Prostate gland (tissue), 2 donors: ENCODE data around the gene ARL4C. TPM values are rescaled to one million over a fixed set of nuclear protein-coding genes. Genes with fewer than 3 reads are reported as not detected.

ENCODE experiments used
- DNase-seq: peaks from one replicate; pipeline ENCODE4 v3.0.0-alpha.2; 2019; ENCODE audit warnings: low spot score
- H3K27ac ChIP-seq, 2 donors: fragments of 200-600 bp; sonication (generic); 2 replicates each; pipeline ENCODE4 v1.5.1; 2017 to 2019
- H3K27me3 ChIP-seq: fragments of 200-600 bp; sonication (generic); replicated peaks from 2 replicates; pipeline ENCODE4 v1.5.1; 2019; ENCODE audit not compliant: insufficient read depth
- H3K36me3 ChIP-seq, 2 donors: fragments of 200-600 bp; sonication (generic); 1 replicate in 1 of 2; 2 replicates in 1 of 2; pipeline versions ENCODE4 v1.5.1 to v1.8.1; 2017 to 2019
- H3K4me1 ChIP-seq: fragments of 200-600 bp; sonication (generic); replicated peaks from 2 replicates; pipeline ENCODE4 v1.5.1; 2019
- H3K4me3 ChIP-seq, 2 donors: fragments of 200-600 bp; sonication (generic); 2 replicates each; pipeline ENCODE4 v1.5.1; 2017 to 2019
- H3K9me3 ChIP-seq: fragments of 200-600 bp; sonication (generic); 2 replicates; pipeline ENCODE4 v1.5.1; 2017
- POLR2A ChIP-seq: fragments of 450-650 bp; IDR thresholded peaks from one replicate; pipeline ENCODE4 v1.6.1; 2016; ENCODE audit warnings: antibody characterized with exemption, mild to moderate bottlenecking
- POLR2AphosphoS5 ChIP-seq: sonication (generic); formaldehyde crosslinking; IDR thresholded peaks from one replicate; pipeline ENCODE4 v1.6.1; 2017; ENCODE audit warnings: antibody characterized with exemption
- WGBS: methylation state at CpG from one replicate; pipeline ENCODE4 v1.1.5; 2018; 5-methylcytosine and 5-hydroxymethylcytosine counted together
- intact Hi-C: fragments of 100-400 bp; cut with DNase I; formaldehyde crosslinking; loops from one replicate; pipeline ENCODE4 v1.14.2; 2022
- total RNA-seq, 2 donors: library from RNA; depleted of rRNA; stranded (reverse); fragments of >200 nt; gene quantifications; one replicate each; pipeline ENCODE4 v1.1.0, GENCODE V29; 2016
- TF ChIP-seq, protein P1 (sequence below), 4 experiments: fragments of 200-600 bp in 2 of 4; fragments of 450-650 bp in 2 of 4; sonication (generic) in 2 of 4; IDR thresholded peaks; 1 replicate in 3 of 4; 2 replicates in 1 of 4; pipeline ENCODE4 v1.5.1; 2016 to 2019; ENCODE audit warnings: antibody characterized with exemption in 4 of 4, mild to moderate bottlenecking in 2 of 4, moderate library complexity in 2 of 4

ARL4C gene
- total RNA-seq, 2 donors from 2014 or later: 8.5 to 20.5 TPM

DNA sequence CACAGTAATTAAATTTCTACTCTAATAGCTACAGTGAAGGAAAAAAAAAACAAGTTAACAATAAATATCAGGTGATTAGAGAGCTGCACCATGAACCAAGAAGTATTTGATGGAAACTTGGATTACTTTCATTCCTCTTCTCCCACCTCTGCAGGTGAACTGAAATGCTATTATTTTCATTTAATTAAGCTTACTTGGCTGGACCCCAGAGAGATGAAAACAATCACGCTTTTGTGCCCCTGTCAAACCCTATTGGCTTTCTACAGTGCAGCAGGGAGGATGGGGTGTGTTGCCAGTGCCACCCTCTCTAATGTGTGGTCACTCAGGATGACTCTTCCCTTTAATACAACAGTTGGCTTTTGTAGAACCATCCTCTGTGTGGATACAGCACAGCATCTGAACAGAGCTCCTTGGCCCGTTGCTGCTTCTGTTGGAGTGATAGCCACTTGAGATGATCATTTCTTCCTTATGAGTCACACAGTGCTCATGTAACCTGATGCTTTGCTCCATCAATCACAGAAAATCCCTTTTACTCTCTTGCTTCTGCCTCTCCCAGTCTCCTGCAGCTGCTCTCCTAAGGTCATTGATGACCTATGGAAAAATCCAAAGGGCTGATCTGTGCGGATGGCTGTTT lies 5.5 kb upstream of the ARL4C start:
- H3K4me1 ChIP-seq: no peaks in the 10 kb centered on the region
- WGBS: 44% methylated on average over 3 of the region's 3 CpGs
- no peaks in the 10 kb centered on the region for H3K36me3 ChIP-seq
- TF ChIP-seq, protein P1, sequence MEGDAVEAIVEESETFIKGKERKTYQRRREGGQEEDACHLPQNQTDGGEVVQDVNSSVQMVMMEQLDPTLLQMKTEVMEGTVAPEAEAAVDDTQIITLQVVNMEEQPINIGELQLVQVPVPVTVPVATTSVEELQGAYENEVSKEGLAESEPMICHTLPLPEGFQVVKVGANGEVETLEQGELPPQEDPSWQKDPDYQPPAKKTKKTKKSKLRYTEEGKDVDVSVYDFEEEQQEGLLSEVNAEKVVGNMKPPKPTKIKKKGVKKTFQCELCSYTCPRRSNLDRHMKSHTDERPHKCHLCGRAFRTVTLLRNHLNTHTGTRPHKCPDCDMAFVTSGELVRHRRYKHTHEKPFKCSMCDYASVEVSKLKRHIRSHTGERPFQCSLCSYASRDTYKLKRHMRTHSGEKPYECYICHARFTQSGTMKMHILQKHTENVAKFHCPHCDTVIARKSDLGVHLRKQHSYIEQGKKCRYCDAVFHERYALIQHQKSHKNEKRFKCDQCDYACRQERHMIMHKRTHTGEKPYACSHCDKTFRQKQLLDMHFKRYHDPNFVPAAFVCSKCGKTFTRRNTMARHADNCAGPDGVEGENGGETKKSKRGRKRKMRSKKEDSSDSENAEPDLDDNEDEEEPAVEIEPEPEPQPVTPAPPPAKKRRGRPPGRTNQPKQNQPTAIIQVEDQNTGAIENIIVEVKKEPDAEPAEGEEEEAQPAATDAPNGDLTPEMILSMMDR (IDR thresholded peaks at IDR 0.05): no peak
- TF ChIP-seq POLR2A (no peak), POLR2AphosphoS5 (no peak)
- DNase-seq: no peak
- intact Hi-C loops: loop anchor here (5.0 kb wide), 1 partner anchor 525 kb away; no protein-coding TSS in a partner anchor
- H3K27ac ChIP-seq: no peak overlapping the region
- H3K4me3 ChIP-seq: no peak overlapping the region
- no peaks in the 10 kb centered on the region for H3K27me3 ChIP-seq
- H3K9me3 ChIP-seq: no peaks in the 10 kb centered on the region

DNA sequence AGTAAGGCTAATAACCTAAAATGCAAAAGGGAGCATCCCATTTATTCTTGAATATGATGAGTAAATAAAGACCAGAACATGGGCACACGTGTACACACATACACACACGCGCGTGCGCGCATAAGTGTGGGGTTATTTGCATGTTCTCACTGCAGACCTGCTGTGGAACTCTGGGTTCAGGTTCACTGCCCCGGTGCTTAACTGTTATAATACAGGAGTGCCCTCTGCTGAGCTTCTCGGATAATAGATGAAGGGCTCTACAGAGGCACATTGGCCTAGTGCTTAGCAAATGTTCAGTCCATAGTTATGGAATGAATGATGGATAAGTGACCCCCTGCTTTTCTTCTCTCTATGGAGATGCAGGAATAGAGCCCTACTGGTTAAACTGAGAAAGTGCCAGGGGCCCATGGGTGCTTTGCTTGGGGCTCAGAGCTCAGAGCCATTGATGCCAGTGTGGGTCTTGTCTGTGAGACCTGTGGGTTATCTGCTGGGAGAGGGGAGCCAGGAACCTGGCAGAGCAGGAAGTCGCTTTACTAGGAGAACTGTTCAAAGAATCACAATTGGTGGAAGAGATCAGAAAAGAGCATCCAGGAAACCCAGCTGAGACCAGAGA lies 3.6 kb upstream of the ARL4C start:
- H3K4me1 ChIP-seq: no peaks in the 10 kb centered on the region
- H3K36me3 ChIP-seq: no peaks in the 10 kb centered on the region
- no peak overlapping the region for H3K27ac ChIP-seq
- TF ChIP-seq POLR2A (no peak), POLR2AphosphoS5 (no peak)
- TF ChIP-seq, protein P1 (IDR thresholded peaks at IDR 0.05): peak in 3 of 4 experiments; percentile 54 to 74 (median 68)
- no peaks in the 10 kb centered on the region for H3K27me3 ChIP-seq
- H3K4me3 ChIP-seq: no peak overlapping the region
- no peaks in the 10 kb centered on the region for H3K9me3 ChIP-seq
- DNase-seq: peak; percentile 52
- intact Hi-C loops: loop anchor here (2.0 to 5.0 kb wide), 2 partner anchors 366 to 523 kb away; no protein-coding TSS in a partner anchor
- 53% methylated on average over 9 of the region's 9 CpGs for WGBS

DNA sequence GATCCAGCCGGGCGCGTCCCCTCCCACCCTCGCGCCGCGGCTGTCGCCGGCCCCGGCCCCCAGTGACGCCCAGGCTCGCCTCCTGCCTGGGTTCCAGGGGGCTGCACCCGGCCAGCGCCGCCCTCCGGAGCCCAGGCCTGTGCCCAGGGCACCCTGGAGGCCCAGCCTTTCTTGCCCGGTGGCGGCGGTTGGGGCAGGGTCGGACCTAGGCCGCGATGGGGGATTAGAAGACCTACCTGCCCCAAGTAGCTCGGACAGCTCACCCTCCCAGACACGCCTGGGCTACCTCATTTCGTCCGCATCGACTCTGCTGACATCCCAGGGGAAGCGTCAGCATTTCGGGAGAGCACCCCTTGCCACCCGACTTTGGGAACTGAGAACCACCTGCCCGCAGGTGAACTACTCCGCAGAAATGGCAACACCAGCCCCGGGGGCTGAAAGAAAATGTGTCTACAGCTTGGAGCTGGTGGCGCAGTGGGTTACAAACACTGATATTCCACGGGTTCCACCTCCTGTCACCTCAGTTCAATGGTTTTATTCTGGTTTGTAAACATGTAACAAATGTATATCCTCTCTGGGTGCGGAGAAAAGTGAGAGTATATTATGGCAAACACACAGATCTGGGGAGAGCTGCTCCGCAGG lies 834 bp upstream of the ARL4C start:
- Histone ChIP-seq H3K27me3 (no peaks in the 10 kb centered on the region), H3K4me3 (peak overlapping the region; percentile 62 to 75), H3K36me3 (no peaks in the 10 kb centered on the region), H3K27ac (peak overlapping the region; percentile 79 to 83), H3K9me3 (no peaks in the 10 kb centered on the region), H3K4me1 (no peaks in the 10 kb centered on the region)
- intact Hi-C loops: loop anchor here (2.0 to 5.0 kb wide), 3 partner anchors 129 to 640 kb away; no protein-coding TSS in a partner anchor
- WGBS: 92% methylated on average over 16 of the region's 37 CpGs
- no peak for DNase-seq
- no peak for TF ChIP-seq POLR2AphosphoS5
- TF ChIP-seq, protein P1 (IDR thresholded peaks at IDR 0.05): no peak
- no peak for TF ChIP-seq POLR2A

DNA sequence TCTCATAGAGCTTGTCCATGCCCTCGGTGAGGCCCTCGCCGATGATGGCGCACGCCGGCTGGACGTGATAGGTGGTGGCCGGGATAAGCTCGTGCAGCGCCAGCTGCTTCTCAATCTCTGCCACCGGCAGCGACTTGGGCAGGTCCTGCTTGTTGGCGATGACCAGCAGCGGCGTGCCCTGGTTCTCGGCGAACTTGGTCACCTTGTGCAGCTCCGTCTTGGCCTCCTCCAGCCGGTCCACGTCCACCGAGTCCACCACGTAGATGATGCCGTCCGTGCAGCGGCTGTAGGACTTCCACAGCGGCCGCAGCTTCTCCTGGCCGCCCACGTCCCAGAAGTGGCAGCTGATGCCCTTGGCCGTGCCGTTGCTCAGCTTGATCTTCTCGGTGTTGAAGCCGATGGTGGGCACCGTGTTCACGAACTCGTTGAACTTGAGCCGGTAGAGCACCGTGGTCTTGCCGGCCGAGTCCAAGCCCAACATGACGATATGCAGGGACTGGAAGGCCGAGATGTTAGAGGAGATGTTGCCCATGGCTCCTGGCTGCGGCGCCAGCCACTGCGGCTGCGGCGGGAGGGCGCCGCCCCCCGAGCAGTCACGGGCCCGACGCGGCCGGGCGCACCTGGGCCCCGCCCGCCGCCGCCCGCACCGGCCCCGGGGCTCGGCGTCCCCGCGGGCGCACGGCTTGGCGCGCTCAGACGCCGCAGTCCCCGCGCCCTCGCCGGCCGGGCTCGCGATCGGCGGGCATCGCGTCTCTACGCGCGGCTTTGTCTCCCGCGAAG lies 636 bp downstream of the ARL4C start:
- under 1% methylated on average over 60 of the region's 89 CpGs for WGBS
- H3K4me3 ChIP-seq: peak overlapping the region; percentile 62 to 75
- peak; percentile 11 for TF ChIP-seq POLR2A
- TF ChIP-seq, protein P1 (IDR thresholded peaks at IDR 0.05): peak in 2 of 4 experiments; percentile 26 to 37
- TF ChIP-seq POLR2AphosphoS5: no peak
- intact Hi-C loops: loop anchor here (2.0 to 5.0 kb wide), 2 partner anchors 127 to 639 kb away; no protein-coding TSS in a partner anchor
- no peaks in the 10 kb centered on the region for H3K9me3 ChIP-seq
- H3K36me3 ChIP-seq: no peaks in the 10 kb centered on the region
- no peaks in the 10 kb centered on the region for H3K4me1 ChIP-seq
- DNase-seq: peak; percentile 50
- H3K27ac ChIP-seq: peak overlapping the region; percentile 89
- H3K27me3 ChIP-seq: no peaks in the 10 kb centered on the region
